ENCODE measurements around the gene KCNK18. TPM values are rescaled to one million over a fixed set of nuclear protein-coding genes. Genes with fewer than 3 reads are reported as not detected.
"Not testable (repeated sequence)": the region's sequence is repeated elsewhere in the genome, so short reads cannot be mapped to it uniquely, and the experiment has no call there.

The KCNK18 gene
- total RNA-seq, 1 donor from 2014 or later: not detected

- intact Hi-C loops (cut with micrococcal nuclease): no loop called here
- no peak for DNase-seq
Observed at GRCh38 chr10:117168729-117169128, 28.6 kb upstream of the KCNK18 start.

GRCh38 chr10:117169480-117169879 is 27.8 kb upstream of the KCNK18 start:
- ATAC-seq: no peak
- intact Hi-C loops (cut with micrococcal nuclease): no loop called here

More at GRCh38 chr10:117168729-117169128, 28.6 kb upstream of the KCNK18 start:
- no peak for ATAC-seq

DNA sequence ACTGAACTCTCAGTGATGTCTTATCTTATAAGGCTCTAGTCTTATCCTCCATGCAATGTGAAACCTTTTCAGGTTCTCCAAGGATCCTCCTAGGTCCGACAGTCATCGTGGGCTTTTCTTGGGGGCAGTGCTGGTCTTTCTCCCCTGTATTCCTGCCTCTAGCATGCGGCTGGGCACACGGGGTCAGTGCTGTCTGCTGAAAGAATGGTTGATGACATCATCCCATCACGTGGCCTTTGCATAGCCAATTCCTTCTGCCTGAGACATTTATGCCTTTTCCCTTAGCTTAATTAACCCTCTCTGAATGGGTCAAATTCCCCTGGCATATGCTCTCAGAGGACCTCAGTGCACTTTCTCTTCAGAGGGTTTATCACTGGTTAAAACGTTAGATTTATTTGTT is 27.0 kb upstream of the KCNK18 start:
- no peak for ATAC-seq
- intact Hi-C loops (cut with micrococcal nuclease): no loop called here
- DNase-seq: no peak

More at GRCh38 chr10:117169480-117169879, 27.8 kb upstream of the KCNK18 start:
- no peak for DNase-seq

DNA sequence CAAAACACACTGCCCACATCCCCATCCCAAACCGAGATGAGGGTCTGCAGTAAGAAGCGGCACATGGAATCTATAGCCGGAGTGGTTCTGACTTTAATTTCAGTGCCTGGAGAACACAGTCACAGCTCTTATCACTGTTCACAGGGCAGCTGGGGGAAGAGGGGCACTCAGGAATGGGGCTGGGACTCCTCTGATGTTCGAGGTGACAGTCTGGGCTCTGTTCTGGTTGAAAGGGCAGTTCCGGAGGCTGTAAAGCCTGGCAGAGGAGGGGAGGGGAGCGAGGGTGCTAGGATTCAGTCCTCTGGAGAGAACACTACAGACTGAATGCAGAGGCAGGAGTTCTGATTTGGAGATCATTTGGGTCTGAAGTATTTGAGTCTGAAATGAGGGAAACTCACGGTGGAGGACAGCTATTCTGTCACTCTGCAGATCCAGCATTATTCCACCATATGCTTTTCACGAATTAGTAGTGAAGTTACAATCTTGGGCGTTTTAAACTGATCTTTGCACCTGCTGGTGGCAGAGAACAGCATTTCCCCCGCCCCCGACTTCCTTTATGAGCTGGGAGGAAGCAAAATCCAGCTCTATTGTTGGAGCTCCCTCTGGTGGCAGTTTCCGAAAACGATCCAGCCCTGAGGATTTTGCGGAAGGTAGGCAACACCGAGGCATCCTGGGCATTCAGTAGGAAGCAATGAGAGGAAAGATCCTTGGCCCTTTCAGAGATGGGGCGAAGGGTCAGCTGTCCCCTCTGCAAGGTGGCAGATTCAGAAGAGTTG is 22.7 kb upstream of the KCNK18 start:
- DNase-seq (peak; percentile 66), ATAC-seq (peak; percentile 95)
- intact Hi-C loops (cut with micrococcal nuclease): loop anchor here (5.0 kb wide), 1 partner anchor 377 kb away; no protein-coding TSS in a partner anchor

DNA sequence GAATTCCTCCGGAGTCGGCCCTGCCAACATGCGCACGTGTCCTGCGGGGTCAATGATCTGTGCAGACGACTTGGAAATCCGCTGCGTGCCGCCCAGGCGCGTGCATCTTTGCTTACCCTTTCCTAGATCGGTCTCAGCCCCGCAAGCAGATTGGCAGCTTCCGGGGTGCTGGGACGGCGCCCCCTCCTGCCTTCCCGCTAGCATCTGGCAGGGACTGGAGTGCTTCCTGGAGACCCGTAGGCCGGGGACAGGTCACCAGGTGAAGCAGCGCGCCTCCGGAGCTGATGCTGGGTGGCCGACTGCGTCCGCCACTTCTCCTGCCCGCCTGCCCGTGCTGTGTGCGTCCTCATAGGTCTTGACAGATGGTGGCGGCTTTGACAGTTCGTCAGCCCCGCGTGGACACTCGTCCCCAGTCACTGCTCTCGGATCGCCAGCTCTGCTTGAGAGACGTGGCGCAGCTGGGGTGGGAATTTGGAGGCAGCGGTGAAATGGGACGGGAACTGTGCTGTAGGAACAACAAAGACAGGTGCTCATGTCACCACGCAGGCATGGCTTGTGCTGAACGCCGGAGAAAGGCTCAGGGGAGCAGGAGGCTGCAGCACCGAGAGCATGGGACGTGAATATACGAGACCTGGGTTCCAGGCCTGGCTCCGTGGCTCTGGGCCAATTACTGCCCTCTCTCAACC is 21.9 kb upstream of the KCNK18 start:
- DNase-seq: peak; percentile 37
- peak; percentile 47 for ATAC-seq
- intact Hi-C loops (cut with micrococcal nuclease): loop anchor here (5.0 kb wide), 1 partner anchor 378 kb away; no protein-coding TSS in a partner anchor

DNA sequence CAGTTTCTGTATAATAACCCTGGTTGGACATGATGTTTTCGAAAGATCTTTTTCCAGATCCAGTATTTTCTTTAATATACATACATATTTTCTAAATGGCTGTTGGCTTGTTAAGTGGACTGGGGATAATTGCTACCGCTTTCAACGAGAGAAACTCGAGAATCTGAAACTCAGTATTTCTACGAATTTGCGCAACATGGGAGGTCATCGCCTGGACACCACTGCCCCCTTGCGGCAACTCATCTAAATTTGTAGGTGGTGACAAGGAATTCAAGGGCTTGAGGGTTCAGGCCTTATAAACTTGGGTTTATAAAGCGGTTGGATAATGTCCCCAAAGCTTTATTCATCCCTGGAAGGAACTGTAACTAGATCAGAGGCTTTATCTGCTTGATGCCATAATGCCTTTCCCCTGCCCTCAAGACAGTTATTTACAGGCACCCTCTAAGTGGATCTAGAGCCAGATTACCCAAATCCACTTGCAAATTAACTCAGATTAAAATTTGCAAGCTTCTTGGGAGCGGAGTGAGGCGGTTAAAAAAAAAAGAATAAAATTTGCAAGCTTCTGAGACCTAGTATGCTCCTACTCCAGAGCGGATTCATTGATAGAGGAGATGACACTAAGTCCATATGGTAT is 21.3 kb upstream of the KCNK18 start:
- peak; percentile 81 for ATAC-seq
- intact Hi-C loops (cut with micrococcal nuclease): loop anchor here (5.0 kb wide), 1 partner anchor 379 kb away; no protein-coding TSS in a partner anchor
- DNase-seq: peak; percentile 82

- intact Hi-C loops (cut with micrococcal nuclease): loop anchor here (5.0 kb wide), 1 partner anchor 381 kb away; no protein-coding TSS in a partner anchor
- no peak for DNase-seq
- ATAC-seq: no peak
Observed at GRCh38 chr10:117178190-117178589, 19.1 kb upstream of the KCNK18 start.

DNA sequence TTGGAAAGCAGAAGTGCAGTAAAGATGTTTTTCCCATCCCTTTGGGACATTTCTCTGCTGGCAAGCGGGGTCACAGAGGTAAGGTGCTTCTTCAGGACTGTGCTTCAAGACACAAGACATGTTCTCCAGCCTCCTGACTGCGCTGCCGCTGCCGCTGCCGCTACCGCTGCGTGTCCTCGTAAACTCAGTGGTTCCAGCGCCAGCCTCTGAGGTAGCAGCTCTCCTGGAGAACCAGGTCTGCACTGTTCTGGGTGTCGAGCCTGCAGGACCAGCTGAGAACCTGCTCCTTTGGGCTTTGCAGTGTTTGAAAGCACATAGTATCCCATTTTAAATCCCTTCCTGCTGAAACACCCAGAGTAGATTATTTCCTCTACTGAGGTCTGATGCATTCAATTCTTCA is 13.0 kb upstream of the KCNK18 start:
- no peak for DNase-seq
- intact Hi-C loops (cut with micrococcal nuclease): no loop called here
- no peak for ATAC-seq

DNA sequence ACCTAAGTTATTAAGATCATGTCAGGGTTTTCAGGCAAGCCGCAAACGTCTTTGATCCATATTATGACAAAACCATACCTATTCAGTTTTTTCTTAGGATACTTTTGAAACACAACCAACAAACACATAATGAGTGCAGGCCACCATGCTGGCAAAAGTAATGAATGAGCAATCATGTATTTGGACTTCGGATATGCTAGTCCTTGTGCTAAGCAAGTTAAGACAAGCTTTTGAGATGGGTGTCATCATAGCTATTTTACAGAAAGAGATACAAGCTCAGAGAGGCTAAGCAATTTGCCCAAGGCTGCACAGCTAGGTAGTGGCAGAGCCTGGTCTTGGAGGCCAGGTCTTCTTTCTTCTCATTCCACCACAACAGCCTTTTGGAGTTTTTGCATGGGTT is 12.5 kb upstream of the KCNK18 start:
- intact Hi-C loops (cut with micrococcal nuclease): no loop called here
- no peak for DNase-seq
- no peak for ATAC-seq

DNA sequence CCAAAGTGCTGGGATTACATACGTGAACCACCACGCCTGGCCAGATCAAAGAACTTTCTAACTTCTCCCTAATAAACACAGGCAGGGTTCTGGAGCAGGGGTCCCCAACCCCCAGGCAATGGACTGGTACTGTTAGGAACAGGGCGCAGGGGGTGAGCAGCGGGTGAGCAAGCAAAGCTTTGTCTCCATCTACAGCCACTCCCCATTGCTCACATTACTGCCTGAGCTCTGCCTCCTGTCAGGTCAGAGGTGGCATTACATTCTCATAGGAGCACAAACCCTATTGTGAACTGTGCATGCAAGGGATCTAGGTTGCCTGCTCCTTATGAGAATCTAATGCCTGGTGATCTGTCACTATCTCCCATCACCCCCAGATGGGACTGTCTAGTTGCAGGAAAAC is 11.5 kb upstream of the KCNK18 start:
- intact Hi-C loops (cut with micrococcal nuclease); ATAC-seq; DNase-seq: not testable (repeated sequence)

GRCh38 chr10:117186832-117187615 is 10.3 kb upstream of the KCNK18 start:
- ATAC-seq (no peak), DNase-seq (no peak)
- intact Hi-C loops (cut with micrococcal nuclease): no loop called here

DNA sequence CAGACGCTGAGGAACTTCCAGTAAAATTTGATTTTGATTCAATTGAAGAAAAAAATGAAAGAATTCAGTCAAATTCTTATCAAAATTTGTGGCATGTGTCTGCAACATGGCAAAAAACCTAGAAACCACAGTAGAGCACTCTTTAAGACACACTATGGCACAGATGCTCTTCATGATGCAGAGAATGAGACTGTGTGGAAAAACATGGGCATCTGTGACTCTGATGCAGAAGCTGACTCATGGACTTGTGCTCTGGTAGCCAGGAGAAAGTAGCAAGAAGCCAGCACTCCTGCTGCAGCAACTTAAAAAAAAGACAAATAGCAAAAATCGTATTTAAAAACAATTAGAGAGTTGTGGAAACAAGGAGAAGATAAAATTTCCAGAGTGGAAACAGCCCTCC is 8.9 kb upstream of the KCNK18 start:
- intact Hi-C loops (cut with micrococcal nuclease): no loop called here
- DNase-seq (no peak), ATAC-seq (no peak)

- intact Hi-C loops (cut with micrococcal nuclease): no loop called here
- no peak for DNase-seq
- no peak for ATAC-seq
Observed at GRCh38 chr10:117189557-117189956, 7.7 kb upstream of the KCNK18 start.

- DNase-seq (no peak), ATAC-seq (no peak)
- intact Hi-C loops (cut with micrococcal nuclease): no loop called here
Observed at GRCh38 chr10:117198088-117198487, 799 bp downstream of the KCNK18 start.

DNA sequence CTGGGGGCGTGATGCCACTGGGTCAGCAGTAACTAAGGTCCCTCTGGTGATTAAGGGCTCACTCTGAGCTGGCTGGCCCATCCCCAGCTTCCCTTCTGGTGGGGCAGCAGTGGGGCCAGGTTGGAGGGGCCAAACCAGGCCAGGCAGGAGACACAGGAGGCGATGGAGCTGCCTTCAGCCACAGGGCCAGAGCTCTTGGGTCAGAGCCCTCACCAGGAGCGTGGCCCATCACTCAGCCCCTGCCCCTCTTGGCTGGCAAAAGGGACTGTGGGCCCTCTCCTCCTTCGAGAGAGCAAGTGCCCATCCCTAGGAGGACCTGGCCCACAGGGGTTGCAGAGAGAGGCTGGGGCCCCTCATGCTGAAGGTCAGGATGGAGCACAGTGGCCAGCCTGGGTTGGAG is 4.5 kb downstream of the KCNK18 start:
- DNase-seq: no peak
- no peak for ATAC-seq
- intact Hi-C loops (cut with micrococcal nuclease): no loop called here

DNA sequence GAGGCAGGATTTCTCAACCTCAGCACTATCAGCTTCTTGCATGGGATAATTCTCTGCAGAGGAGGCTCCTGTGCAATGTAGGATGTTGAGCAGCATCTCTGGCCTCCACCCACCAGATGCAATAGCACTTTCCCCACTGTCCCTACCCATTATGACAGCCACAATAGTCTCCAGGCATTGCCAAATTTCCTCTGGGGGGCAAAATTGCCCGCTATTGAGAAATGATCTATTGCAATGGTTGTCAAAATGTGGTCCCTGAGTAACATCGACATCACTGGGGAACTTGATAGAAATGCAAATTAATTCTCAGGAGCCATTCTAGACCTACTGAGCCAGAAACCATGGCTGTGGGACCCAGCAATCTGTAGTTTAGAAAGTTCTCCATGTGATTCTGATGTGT is 7.0 kb downstream of the KCNK18 start:
- intact Hi-C loops (cut with micrococcal nuclease): no loop called here
- DNase-seq (no peak), ATAC-seq (no peak)

- intact Hi-C loops (cut with micrococcal nuclease): loop anchor here (10.0 kb wide), 1 partner anchor 1023 kb away; no protein-coding TSS in a partner anchor
- ATAC-seq: no peak
- DNase-seq: no peak
Observed at GRCh38 chr10:117212176-117212575, 14.9 kb downstream of the KCNK18 start.

DNA sequence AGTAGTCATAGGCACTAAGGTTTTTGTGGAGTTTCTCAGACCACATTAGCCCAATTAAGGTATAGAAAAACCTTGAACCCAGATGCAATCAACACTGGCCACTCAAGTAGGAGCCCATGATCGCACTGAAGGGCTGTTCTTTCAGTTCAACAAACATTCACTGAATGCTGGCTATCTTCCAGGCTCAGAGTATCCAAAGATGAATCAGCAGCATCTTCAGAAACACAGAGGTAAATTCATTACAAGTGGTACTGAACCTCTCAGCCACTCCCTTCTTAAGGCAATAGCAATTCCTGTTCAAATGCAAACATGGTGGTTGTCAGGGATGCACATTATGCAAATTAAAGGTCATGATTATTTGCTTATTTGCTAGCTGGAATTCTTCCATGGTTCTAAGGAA is 17.1 kb downstream of the KCNK18 start:
- intact Hi-C loops (cut with micrococcal nuclease): loop anchor here (10.0 kb wide), 1 partner anchor 1020 kb away; no protein-coding TSS in a partner anchor
- ATAC-seq: no peak
- DNase-seq: no peak

- no peak for DNase-seq
- intact Hi-C loops (cut with micrococcal nuclease): loop anchor here (10.0 kb wide), 1 partner anchor 1020 kb away; no protein-coding TSS in a partner anchor
- no peak for ATAC-seq
Observed at GRCh38 chr10:117215079-117215478, 17.8 kb downstream of the KCNK18 start.
